ENCODE results near the gene APCDD1L. TPM values are rescaled to one million over a fixed set of nuclear protein-coding genes. Genes with fewer than 3 reads are reported as not detected.

Gene APCDD1L
- total and polyA plus RNA-seq, 8 donors: 0.09 to 0.23 (median 0.13) TPM; not detected in 1

DNA sequence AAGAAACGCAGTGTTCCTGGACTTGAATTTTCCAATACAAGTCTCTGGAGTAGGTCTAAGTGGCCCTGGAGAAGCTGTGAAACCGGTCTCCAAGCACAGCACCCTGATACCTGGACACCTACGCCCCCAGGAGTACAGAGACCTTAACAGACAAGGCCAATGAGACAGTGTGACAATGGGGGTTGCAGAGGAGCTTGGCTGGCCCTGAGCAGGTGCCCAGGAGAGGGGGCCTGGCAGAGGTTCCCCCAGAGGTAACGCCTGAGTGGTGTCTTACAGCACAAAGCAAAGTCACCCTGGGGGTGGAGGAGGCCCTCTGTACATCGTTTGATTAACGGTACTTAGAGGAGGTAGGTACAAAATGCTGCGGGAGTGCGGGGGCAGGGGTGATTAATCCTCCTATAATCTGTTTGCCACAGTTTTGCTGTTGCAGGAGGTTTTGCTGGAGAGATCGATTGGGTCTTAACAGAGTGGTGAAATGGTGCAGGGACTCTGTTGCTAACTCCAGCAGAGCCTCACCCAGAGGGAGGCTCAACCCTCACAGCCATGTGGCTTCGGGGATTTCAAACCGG lies 37.3 kb upstream of the APCDD1L start:
- H3K4me1 ChIP-seq: no peaks in the 10 kb centered on the region
- H3K36me3 ChIP-seq: no peaks in the 10 kb centered on the region
- no peaks in the 10 kb centered on the region for H3K9me3 ChIP-seq
- intact Hi-C loops (cut with DNase I): no loop called here
- no peak for DNase-seq
- peaks cover 0 to 12% of the 10 kb centered on the region in 2 donors for H3K27me3 ChIP-seq
- no peak overlapping the region for H3K27ac ChIP-seq
- H3K4me3 ChIP-seq: no peak overlapping the region
- peak; percentile 22 for ATAC-seq
- TF ChIP-seq, protein P1, sequence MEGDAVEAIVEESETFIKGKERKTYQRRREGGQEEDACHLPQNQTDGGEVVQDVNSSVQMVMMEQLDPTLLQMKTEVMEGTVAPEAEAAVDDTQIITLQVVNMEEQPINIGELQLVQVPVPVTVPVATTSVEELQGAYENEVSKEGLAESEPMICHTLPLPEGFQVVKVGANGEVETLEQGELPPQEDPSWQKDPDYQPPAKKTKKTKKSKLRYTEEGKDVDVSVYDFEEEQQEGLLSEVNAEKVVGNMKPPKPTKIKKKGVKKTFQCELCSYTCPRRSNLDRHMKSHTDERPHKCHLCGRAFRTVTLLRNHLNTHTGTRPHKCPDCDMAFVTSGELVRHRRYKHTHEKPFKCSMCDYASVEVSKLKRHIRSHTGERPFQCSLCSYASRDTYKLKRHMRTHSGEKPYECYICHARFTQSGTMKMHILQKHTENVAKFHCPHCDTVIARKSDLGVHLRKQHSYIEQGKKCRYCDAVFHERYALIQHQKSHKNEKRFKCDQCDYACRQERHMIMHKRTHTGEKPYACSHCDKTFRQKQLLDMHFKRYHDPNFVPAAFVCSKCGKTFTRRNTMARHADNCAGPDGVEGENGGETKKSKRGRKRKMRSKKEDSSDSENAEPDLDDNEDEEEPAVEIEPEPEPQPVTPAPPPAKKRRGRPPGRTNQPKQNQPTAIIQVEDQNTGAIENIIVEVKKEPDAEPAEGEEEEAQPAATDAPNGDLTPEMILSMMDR (IDR thresholded peaks at IDR 0.05): no peak

DNA sequence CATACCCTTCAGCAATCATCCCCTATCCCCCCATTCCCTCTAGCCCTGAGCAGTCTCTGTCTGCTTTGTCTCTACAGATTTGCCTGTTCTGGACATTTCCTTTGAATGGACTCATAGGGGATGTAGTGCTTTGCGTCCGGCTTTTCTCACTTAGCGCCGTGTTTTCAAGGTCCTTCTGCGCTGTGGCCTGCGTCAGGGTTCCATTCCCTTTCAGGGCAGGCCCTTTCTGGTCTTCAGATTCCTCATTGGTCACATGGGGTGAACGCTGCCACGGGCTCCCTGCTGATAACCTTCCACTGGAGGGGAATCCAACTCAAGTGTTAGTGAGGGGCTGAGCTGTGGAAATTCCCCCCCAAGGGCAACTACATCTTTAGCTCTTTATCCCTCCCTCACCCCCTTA lies 36.4 kb upstream of the APCDD1L start:
- Histone ChIP-seq H3K27me3 (peaks cover 0 to 14% of the 10 kb centered on the region in 2 donors), H3K27ac (no peak overlapping the region), H3K4me1 (no peaks in the 10 kb centered on the region), H3K9me3 (no peaks in the 10 kb centered on the region), H3K36me3 (no peaks in the 10 kb centered on the region), H3K4me3 (no peak overlapping the region)
- intact Hi-C loops (cut with DNase I): no loop called here
- ATAC-seq: no peak
- TF ChIP-seq, protein P1 (IDR thresholded peaks at IDR 0.05): no peak
- no peak for DNase-seq

DNA sequence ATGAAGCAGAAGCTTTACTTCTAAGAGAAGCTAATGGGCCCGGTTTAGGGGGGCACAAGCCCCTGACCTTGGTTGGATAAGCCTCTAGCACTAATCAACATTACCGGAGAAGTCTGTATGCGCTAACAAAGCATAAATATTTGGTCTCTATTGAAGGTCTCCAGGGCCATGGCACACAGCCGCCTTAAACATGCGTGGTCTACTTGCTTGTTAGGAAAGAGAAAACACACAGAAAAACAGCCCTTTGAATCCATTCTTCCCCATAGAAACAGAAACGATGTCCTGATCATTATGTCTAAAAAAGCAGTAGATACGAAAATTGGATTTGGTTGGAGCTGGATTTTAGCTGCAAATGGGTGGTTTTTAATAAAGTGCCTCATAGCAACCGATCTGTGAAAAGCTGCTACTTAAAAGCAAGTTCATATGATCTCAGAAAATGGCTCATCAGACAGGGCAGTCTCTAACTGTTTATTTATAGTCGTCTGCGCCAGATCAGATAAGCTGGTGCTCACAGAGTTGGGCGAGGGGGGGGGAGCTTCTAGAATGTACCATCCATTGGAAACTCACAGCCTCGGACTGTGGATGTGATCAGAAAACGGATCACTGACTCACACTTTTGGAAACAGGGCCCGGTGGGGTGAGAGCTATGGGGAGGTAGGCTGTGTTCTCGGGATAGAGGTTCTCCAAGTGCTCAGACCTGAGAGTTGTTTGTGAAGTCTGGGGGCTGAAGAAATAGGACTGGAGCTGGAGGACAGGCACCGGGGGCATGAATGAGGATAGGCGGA lies 35.3 kb upstream of the APCDD1L start:
- no peaks in the 10 kb centered on the region for H3K36me3 ChIP-seq
- no peak overlapping the region for H3K27ac ChIP-seq
- H3K4me1 ChIP-seq: no peaks in the 10 kb centered on the region
- TF ChIP-seq, protein P1 (IDR thresholded peaks at IDR 0.05): no peak
- intact Hi-C loops (cut with DNase I): no loop called here
- H3K4me3 ChIP-seq: no peak overlapping the region
- no peaks in the 10 kb centered on the region for H3K9me3 ChIP-seq
- ATAC-seq: peak; percentile 25
- DNase-seq: peak in 2 of 4 donors; percentile 60 to 70
- peaks cover 7 to 18% of the 10 kb centered on the region in 2 donors for H3K27me3 ChIP-seq

DNA sequence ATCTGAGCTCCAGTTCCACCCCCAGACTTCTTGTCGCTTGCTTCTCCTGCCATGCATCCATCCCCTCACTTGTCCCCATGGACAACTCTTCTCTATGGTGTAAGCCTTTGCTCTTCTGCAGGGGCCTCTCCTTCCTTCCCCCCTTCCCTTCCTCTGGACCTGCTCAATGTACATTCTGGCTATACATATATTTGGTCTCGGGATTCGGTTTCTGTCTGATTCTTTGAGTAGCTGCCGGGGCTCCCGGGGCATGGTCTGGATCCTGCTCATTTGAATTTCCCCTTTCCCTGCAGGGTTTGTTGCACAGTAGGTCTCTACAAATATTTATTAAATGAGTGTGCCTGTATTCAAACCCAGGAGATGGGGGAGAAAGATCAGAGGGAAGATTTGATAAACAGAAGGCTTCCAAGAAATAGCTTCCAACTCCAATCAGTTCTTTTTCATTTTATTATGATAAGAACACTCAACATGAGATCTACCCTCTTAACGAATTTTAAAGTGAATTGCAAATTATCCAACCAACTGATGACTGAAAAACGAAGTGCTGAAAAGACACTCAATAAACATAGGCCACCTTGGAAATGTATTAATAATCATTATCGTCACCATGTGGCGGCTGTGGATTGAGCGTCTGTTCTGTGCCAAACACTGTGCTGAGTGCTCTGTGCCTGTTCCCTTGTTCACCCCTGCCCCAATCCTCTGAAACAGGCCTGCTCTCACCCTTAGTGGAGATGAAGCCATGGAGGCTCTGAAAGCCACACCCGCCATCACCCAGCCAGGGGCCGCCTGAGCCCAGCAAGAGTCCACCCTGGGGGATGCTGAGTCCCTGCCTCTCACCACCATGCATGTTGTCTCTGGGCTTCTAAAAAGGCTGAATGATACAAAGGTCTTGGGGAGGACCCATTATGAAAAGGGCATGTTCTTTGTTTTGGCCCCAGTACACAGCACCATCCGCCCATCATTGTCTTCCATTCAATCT lies 34.3 kb upstream of the APCDD1L start:
- ATAC-seq: no peak
- H3K4me1 ChIP-seq: no peaks in the 10 kb centered on the region
- no peak overlapping the region for H3K4me3 ChIP-seq
- H3K9me3 ChIP-seq: no peaks in the 10 kb centered on the region
- intact Hi-C loops (cut with DNase I): no loop called here
- H3K36me3 ChIP-seq: no peaks in the 10 kb centered on the region
- H3K27me3 ChIP-seq: peaks cover 7 to 18% of the 10 kb centered on the region in 2 donors
- no peak overlapping the region for H3K27ac ChIP-seq
- TF ChIP-seq, protein P1 (IDR thresholded peaks at IDR 0.05): no peak
- DNase-seq: no peak
